Measurements from ENCODE around the gene GOSR2.
"Not testable (repeated sequence)": the region's sequence is repeated elsewhere in the genome, so short reads cannot be mapped to it uniquely, and the experiment has no call there.

The GOSR2 gene

DNA sequence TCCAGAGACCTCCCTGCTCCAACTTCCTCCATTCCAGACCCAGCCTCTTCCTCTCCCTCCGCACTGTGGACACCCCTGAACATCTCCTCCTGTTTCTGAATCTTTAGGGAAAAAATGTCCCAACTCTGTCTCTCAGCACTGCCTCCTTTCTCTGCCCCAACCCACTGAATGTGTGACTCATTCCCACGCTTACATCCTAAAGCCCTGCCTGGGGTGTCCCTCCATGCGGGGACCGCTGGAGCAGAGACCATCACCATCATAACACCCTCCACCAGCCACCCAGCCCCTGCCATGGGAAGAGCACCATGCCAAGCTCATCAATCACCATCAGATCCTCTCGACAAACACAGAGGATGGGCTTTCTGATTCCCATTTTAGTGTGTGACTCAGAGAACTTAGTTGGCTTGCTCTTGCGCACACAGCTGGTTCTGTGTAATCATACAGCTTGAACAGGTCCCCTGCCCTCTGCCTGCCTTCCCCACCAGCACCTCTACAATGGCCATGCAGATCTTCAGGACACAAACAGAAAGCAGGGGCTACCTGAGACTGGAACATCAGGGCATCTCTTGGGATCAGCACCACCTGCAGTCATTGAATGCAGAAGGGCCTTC lies 45.4 kb downstream of the GOSR2 start:
- FAIRE-seq: no peak

DNA sequence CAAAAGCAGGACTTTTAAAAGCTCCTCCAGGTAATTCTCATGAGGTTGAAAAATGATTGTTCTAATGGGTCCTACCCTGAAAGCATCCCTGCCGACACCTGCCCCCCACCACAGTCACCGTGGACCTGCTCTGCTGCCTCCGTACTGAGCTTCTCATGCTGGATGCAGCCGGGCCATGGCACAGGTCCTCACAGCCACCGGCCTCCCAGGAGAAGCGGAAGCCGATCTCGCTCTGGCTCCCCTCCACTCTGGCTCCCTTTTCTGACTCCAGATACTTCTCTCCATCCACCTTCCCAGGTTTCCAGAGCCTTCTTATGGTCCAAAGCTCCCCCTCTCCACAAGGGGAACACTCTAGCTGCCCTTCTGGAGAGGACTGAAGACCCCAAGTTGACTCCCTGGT lies 45.9 kb downstream of the GOSR2 start:
- no peak for FAIRE-seq

DNA sequence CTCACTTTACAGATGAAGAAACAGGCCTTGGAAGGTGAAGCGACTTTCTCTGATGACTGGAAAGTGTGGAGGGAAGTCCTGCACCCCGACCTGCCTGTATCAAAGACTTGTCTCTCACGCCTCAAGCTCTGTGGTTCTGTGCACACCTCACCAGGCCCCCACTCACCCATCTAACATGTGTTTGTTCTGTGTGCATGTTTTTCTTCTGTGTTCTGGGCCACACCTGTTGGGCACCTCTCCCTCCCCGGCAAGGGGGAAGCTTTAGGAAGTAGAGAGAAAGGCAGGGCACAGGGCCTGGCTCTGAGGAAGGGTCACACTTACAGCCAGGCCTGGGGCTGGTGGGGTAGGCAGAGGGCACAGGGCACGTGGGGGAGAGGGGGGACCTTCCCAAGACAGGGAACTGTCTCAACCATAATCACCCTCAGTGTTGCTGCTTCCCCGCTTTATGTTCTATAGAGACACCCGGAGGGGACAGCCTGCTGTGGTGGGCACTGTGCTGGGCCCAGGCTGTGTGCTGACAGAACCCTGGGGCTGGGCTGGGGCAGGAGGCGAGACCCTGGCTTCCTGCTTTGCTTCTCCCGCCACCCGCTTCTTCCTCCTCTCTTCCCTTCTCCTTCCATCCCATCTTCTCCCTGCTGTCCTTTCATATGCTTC lies 48.8 kb downstream of the GOSR2 start:
- FAIRE-seq: no peak

DNA sequence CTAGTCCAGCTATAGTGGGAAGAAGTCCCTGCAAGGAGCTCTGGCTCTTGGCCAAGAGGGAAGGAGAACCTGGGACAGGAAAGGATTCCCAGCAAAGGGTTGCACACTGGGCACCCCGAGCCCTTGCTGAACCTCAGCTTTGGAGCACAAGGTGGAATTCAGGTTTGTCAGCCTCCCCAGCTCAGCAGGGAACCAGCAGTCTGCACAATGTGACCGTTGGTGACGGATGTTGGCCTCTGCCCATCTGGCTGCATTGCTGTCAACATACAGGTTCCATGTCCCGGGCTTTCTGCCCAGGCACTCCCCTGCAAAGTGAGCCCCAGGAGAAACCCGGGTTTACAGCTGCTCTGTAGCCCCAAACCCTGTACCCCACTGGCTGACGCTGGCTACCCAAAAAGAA lies 49.4 kb downstream of the GOSR2 start:
- no peak for FAIRE-seq

DNA sequence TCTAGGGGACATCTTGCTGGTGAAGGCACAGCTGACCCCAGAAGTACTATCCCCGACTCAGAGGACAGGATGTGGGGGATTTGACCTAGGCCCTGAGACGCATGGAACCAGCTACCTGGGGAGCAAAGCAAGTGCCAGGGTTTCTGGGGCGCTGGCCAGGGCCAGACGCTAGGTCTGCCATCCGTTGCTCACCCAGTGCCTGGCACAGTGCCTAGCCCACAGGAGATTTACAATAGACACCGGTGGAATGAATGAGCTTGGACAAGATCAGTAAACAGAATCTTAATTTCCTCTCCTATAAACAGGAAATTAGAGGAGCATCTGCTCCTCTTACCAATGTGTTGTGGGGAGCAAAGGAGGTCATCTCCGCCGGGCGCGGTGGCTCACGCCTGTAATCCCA lies 51.1 kb downstream of the GOSR2 start:
- no peak for FAIRE-seq

DNA sequence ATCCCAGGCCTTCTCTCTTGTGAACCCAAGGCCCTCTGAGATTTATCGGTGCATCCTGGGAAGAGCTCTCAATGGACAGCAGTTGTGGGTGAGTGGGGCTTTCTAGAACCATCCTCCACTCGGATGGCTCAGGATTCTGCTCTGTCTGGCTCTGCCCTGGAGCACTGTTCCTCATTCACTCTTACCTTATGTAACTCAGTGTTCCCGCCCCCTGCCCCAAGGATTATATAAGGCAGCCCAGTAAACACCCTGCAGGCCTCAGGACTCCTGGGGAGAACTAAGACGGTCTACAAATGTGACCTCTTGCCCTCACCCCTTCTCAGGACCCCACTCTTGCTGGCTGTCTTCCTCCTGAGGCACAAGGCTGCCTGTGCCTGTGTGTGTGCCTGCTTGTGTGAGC lies 52.3 kb downstream of the GOSR2 start:
- FAIRE-seq: no peak

DNA sequence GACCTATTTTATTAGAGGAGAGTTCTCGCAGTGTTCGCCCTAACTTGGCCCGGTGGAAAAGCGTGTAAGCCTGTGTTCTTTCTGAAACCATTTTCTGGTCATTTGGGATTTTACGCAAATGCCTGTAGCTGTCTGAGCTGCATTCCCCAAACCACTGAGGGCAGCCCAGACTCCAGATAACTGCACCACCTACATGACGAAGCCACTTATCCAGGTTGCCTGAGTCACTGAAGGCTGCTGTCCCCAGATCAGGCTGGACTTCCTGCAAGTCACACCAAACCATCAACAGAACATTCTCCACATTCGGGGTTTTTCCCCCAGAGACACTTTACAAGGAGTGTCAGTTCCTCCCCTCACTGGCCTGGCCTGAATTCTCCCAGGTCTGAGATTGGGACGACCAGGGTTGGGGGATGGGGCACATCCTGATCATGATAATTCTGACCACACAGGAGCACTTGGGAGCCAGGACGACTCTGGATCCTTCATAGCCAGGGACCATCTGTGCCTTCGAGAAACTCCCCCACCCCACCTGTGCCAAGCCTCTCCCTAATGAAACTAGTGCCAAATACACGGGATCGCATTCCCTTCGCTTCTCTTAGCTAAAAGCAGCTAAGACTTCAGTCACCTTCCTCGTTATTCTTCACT lies 53.8 kb downstream of the GOSR2 start:
- no peak for FAIRE-seq

DNA sequence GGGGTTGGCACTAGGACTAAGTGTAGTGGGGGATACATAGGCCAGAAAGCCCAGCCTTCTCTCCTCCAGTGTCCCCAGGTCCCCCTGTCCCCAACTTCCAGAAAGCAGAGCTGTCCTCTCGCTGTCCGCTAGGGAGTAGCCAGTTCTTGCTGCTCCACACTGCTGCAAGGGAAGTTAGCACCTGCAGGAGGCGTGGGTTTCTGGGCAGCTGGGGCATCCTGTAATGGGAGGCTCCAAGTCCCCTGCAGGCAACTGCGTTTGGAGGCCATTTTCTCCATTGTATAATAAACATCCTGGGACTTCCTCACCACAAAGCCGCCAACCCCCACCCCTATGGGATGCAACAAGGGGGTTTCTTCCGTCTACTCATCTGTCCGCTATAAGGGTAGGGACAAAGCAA lies 54.4 kb downstream of the GOSR2 start:
- FAIRE-seq: no peak

DNA sequence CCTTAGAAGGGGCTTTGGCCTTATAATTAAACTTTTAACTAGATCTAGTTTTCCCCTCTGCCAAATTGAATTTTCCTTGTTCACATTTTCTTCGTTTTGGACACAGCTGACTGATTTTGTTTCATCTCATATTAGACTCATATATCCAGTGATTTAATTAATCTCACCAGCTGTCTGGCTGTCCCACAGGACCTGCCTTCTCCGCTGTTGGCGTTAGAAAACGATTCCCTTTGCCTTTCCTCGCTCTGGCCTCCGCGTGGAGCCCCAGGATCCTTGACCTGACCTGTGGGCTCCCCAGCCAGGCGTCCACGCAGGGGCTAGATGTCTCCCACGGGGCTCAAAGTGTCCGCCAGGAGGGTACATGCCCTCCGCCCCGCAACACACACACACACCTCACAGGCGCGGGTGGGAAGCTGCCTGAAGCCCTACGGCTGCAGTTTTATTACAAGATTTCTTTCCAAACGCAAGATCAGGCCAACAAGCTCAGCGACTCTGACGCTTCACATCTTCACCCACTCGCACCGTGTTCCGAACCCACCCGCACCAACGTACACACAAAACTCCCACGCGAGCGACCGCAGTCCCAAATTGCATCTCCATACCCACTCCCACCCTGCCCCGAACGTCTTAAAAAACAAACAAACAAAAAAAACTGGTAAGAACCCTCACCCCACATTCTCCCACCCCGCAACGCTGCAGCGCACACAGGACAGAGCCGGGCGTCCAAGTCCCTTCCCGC lies 55.0 kb downstream of the GOSR2 start:
- FAIRE-seq: no peak

DNA sequence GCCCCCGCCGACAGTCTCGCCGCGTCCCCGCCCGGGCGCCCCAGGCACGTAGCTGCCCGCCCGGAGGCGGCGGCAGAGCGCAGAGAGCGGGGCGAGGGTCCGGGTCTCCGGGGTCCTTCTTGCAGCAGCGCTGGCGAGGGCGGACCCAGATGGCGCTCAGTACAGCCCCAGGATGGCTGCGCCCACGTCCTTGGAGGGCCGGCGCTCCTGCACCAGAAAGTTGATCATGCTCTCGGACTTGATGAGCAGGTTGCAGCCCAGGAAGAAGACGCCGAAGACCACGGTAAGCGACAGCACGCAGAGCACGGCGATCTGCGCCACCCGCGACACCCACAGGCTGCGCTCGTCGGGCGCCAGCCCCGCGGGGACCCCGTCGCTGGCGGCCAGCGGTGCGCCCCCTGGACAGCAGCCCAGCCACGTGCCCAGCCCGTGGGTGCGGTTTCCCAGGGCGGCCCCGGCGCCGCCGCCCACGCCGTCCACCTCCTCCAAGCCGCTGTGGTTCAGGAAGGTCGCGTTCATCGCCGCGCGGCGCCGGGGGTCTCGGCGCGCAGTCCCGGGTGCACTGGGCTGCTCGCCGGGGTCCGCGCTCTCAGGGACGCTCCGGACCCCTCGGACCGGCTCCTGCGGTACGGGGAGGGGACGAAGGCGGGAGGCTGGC lies 55.7 kb downstream of the GOSR2 start:
- FAIRE-seq: no peak

DNA sequence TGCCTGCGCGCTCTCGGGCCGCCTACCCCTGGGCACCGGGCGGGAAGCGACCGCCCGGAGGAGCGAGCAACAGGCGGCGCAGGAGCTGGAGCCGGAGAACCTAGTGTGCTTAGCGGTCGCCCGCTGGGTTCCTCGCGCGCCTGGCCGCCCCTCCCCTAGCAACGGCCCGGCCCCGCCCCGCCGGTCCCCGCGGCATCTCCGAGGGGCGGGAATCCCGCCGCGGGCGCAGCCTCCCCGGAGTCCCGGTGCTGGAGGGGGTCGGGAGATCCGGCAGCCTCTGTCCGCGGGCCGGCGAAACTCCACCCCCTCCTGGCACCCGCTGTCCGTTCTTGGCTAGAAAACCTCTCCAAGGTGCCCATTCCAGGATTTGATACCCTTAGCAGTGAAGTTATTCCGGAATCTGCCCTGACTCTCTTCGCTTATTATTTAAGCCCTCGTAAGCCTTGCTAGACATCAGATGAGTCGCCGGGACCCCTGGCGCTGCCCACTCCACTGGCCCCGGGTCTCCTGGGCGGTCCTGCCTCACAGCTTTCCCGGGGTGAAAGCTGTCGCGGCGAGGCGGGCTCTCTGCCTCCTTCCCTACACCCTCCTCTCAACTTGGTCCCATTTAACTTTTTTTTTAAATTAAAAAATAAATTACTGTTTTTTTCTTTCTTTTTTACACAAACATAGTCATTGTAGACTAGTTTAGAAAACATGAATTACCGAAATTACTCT lies 56.3 kb downstream of the GOSR2 start, which contains the start of gene RPRML:
Gene RPRML, minus strand, starts transcription at position 107 of the 717 bp plus-strand sequence. CDS start 246 bp downstream, outside the sequence.
- FAIRE-seq: no peak

DNA sequence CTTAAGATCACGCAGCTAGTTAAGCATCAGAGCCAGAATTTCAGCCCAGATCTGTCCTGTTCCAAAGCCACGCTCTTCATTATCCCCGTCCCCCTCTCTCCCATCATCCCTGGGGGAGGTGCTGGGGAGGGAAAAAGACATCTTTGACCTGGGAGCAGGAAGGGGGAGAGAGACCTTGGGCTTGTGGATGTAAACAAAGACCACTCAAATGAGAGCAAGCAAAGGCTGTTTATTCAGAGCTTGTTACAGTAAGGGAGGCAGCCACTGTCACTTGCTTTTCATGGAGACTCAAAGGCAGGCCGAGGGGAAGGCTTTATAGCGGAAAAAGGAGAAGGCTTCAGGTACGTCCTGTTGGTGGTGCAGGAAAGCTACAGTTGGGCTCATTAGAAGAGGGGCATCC lies 59.6 kb downstream of the GOSR2 start:
- FAIRE-seq: no peak

DNA sequence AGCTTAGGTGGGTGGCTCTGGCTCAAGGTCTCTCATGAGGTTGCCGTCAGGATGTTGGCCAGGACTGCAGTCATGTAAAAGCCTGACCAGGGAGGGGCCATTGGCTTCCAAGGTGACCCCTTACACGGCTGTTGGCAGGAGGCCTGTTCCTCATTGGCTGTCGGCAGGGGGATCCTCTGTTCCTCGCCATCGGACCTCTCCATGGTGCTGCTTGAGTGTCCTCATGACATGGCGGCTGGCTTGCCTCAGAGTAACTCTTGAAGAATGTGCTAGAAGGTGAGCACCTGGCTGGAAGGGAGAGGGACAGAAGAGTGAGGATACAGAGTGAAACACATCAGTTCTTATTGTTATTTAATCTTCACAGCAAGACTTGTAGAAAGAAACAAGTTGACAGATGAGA lies 60.8 kb downstream of the GOSR2 start:
- no peak for FAIRE-seq

DNA sequence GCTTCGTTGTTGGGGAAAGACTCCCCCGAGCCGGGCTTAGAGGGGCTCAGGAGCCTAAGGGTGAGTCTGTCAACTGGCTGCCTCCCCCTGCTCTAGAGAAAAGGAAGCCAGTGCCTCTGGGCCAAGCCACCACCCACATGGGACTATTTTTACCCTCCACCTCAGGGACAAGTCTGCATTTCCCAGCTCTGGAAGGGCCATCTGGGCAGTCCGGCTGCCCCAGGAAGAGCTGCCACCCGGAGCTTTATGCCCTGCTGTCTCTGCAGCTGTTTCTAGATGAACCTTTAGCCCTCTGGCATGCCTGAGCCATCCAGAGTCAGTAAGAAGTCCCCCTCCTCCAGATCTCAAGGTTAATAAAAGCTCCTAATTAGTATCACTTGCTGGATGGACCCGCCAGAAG lies 61.4 kb downstream of the GOSR2 start:
- no peak for FAIRE-seq

DNA sequence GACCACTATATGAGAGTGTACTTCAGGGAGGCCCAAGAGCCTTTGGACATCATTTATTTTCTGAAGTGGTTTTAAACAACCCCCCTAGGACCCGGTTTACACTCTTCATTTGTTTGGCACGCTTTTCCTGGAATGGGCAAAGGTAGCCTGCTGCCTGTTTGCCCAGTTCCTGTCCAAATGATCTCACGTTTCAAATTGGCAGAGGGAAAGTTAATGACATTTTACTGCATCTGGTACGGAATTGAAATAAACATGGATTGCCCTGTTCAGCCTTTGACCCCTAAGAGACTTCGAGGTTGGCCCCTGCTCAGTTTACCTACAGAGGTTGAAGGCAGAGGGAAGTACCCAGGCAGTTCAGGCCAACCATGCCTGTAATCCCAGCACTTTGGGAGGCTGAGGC lies 61.9 kb downstream of the GOSR2 start:
- no peak for FAIRE-seq

DNA sequence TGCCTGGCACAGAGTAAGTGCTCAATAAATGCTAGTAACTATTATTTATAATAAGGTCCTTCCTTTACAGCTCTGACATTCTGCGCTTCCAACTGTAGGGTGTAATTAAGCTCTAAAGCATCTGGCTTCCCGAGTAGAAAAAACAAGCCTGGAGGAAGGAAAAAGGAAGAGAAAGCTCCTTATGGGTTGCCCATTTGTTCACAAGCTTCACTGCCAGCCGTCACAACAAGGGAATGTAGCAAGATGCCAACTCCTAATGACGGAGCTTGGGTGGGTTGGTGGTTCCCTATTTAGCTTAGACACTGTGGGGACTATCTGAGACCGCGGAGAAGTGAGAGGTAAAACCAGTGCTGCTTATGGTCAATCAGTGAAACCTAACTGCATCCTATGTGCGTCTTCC lies 63.4 kb downstream of the GOSR2 start:
- FAIRE-seq: no peak

DNA sequence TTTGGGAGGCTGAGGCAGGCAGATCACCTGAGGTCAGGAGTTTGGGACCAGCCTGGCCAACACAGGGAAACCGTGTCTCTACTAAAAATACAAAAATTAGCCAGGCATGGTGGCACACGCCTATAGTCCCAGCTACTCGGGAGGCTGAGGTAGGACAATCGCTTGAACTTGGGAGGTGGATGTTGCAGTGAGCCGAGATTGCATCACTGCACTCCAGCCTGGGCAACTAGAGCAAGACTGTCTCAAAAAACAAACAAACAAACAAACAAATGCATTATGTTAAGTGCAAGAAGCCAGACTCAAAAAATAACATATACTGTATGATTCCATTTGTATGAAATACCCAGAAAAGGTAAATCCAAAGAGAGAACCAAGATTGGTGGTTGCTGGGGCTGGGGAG lies 65.0 kb downstream of the GOSR2 start:
- FAIRE-seq: not testable (repeated sequence)

DNA sequence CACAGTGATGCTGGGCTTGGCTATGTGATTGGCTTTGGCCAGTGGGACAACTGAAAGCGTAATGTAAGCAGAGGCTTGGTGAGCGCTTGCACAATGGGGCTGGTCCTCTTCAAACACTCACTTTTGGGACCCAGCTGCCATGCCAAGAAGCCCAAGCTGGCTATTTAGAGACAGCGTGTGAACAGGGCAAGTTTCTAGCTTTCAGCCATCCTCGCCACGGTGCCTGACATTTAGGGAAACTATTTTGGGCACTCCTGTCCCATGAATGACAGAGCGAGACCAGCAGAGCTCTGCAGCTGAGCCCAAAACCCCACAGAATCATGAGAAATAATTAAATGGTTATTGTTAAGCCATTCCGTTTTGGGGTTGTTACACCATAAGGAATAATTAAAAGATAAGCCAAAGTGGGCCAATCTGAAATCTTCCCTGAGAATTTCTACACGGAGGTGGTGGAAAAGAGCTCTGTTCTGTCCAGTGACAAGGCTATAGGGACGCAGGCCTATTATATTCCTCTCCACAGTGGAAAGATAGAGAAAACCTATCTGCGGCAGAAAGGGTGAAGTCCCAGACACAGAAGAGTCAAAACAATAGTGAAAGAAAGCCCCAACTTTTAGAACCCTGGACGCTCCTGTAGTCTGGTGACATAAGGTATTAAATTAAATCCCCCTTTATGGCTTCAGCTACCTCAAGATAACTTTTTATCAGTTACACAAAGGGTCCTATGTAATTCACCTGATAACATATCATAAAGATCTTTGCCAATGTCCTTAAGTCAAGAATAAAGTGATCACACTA lies 66.9 kb downstream of the GOSR2 start:
- no peak for FAIRE-seq

DNA sequence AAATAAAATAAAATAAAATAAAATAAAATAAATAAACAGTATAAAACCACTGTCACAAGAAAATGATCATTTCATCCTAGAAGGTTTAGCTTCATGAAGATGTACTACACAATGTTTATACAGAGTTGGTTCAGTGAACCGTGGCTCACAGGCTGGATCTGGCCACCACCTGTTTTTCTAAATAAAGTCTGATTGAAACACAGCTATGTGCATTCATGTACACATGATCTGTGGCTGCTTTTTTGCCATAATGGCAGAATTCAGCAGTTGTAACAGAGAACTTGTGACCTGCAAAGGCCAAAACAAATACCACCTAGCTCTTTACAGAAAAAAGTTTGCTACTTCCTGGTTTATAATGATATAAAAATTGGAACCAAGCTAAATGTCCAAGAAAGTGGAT lies 68.7 kb downstream of the GOSR2 start:
- FAIRE-seq: no peak
